ENCODE data around the gene VAT1. TPM values are rescaled to one million over a fixed set of nuclear protein-coding genes. Genes with fewer than 3 reads are reported as not detected.

VAT1 gene
- total and polyA plus RNA-seq, 9 of the 15 experiments (the other 6 are each of a cell fraction or from before 2014, with no cell fraction given): 29.4 to 153 (median 66.7) TPM

GRCh38 chr17:42980274-42980765 is 41.9 kb downstream of the VAT1 start, which contains the start of gene RUNDC1:
RUNDC1 (plus strand) TSS chr17:42980565; CDS start chr17:42980577, 12 bp downstream.
- H3K9ac ChIP-seq (ENCODE audit: insufficient read depth in 1 of 2, low read depth in 2 of 2, low read length in 2 of 2): peak within 1 kb of the TSS; percentile 84 to 97
- H3K9me1 ChIP-seq (ENCODE audit: control insufficient read depth, insufficient read depth, low read length): no peaks in the 10 kb centered on the region
- peak; percentile 92 to 96 (median 94) for DNase-seq (ENCODE audit: extremely low read depth in 1 of 4, low spot score in 3 of 4)
- ChIA-PET POLR2A (interaction anchor here (0.5 to 3.8 kb wide), 5 partner anchors 11 to 461 kb away, joined by 3 to 13 read pairs (median 3); partner anchors contain the start of gene RPL27), CTCF (ENCODE audit: low intra/inter-chr PET ratio) (interaction anchor here (1.0 to 2.7 kb wide), 2 partner anchors 137 to 402 kb away, joined by 4 to 20 read pairs; partner anchors contain the start of gene PSMC3IP)
- H3K27me3 ChIP-seq (ENCODE audit: control insufficient read depth in 2 of 2, insufficient read depth in 2 of 2, low read length in 2 of 2): no peaks in the 10 kb centered on the region
- peak within 1 kb of the TSS; percentile 99 for H3K4me2 ChIP-seq (ENCODE audit: insufficient read depth, low read length)
- ATAC-seq: peak; percentile 88
- WGBS (ENCODE audit: insufficient coverage, low coverage, missing lambda C conversion rate): under 1% methylated on average over 33 of the region's 39 CpGs
- peaks cover 51% of the 10 kb centered on the region for H3K79me2 ChIP-seq (ENCODE audit: control insufficient read depth, insufficient read depth, low read length)
- peak within 1 kb of the TSS; percentile 92 for H3K4me3 ChIP-seq
- H3K36me3 ChIP-seq (ENCODE audit: control insufficient read depth, insufficient read depth, low read length): peaks cover 27% of the 10 kb centered on the region
- BruUV-seq (replicated peaks): no TSS peak
- H2AFZ ChIP-seq (ENCODE audit: low read depth, low read length): peak within 1 kb of the TSS; percentile 98
- intact Hi-C loops (cut with micrococcal nuclease): no loop called here
- in situ Hi-C loops (cut with MboI): no loop called here
- H4K20me1 ChIP-seq (replicated peaks; ENCODE audit: control insufficient read depth, insufficient read depth, low read length): no peaks in the 10 kb centered on the region
- no peaks in the 10 kb centered on the region for H3K9me3 ChIP-seq (replicated peaks; ENCODE audit: control insufficient read depth, insufficient read depth, low read depth, low read length)
- H3K4me1 ChIP-seq (replicated peaks in 1 of 2; ENCODE audit: control insufficient read depth in 2 of 2, insufficient read depth in 2 of 2, low read length in 2 of 2): peaks cover 25 to 31% of the 10 kb centered on the region in 2 experiments; a peak in 4 of 5 replicates
- FAIRE-seq: peak; percentile 32
- H3K27ac ChIP-seq (ENCODE audit: extremely low read depth, low read depth, low read length): peak within 1 kb of the TSS; percentile 92
- TF ChIP-seq RUNX1 (IDR thresholded peaks at IDR 0.05; ENCODE audit: low read depth) (0 out of 2 replicates have a peak, but pooled peaks have one; percentile 10), PHB (CRISPR knock-in tag; IDR thresholded peaks at IDR 0.05) (peak; percentile 20; the same call in 1 of the 2 replicates), HDAC1 (IDR thresholded peaks at IDR 0.05) (peak in 1 of 2 experiments; percentile 88; a peak in 2 of 4 replicates), BRD4 (IDR thresholded peaks at IDR 0.05) (peak; percentile 1; the same call in 1 of the 2 replicates), CREB1 (IDR thresholded peaks at IDR 0.05) (0 out of 2 replicates have a peak, but pooled peaks have one; percentile 39), CREB1 (CRISPR knock-in tag; IDR thresholded peaks at IDR 0.05) (no peak), RBFOX2 (IDR thresholded peaks at IDR 0.05; ENCODE audit: low read depth, low read length) (peak; percentile 85), SMAD3 (CRISPR knock-in tag; conservative IDR thresholded peaks at IDR 0.05) (0 out of 2 replicates have a peak, but pooled peaks have one; percentile 44), CSDE1 (IDR thresholded peaks at IDR 0.05) (peak in 1 of 2 experiments; percentile 92; a peak in 2 of 4 replicates), ZNF766 (CRISPR knock-in tag; conservative IDR thresholded peaks at IDR 0.05) (peak; percentile 75), BMI1 (IDR thresholded peaks at IDR 0.05; ENCODE audit: low read length) (peak; percentile 91), POLR2H (tag; IDR thresholded peaks at IDR 0.05; ENCODE audit: low read depth) (peak; percentile 23; the same call in 1 of the 2 replicates), HMGN3 (IDR thresholded peaks at IDR 0.05; ENCODE audit: borderline replicate concordance, extremely low read depth, insufficient read length, low read depth, low read length) (peak; percentile 42), HCFC1 (IDR thresholded peaks at IDR 0.05; ENCODE audit: low read depth, low read length) (peak; percentile 38; the same call in 1 of the 2 replicates), FIP1L1 (IDR thresholded peaks at IDR 0.05; ENCODE audit: low read depth, low read length, poor library complexity, severe bottlenecking) (peak; percentile 85), MXI1 (IDR thresholded peaks at IDR 0.05; ENCODE audit: low read depth, low read length) (peak; percentile 94), KDM4B (IDR thresholded peaks at IDR 0.05; ENCODE audit: borderline replicate concordance in 2 of 2, low read depth in 1 of 2) (no peak), RBM22 (IDR thresholded peaks at IDR 0.05; ENCODE audit: low read depth, low read length, poor library complexity, severe bottlenecking) (peak; percentile 97), CHD1 (IDR thresholded peaks at IDR 0.05; ENCODE audit: low read length) (peak; percentile 54), ELF2 (CRISPR knock-in tag; IDR thresholded peaks at IDR 0.05) (peak; percentile 95), GATAD2A (IDR thresholded peaks at IDR 0.05) (no peak), MAZ (CRISPR knock-in tag; conservative IDR thresholded peaks at IDR 0.05 in 1 of 2, IDR thresholded peaks at IDR 0.05 in 1 of 2) (peak; percentile 39 to 45; a peak in 2 of 4 replicates), NR2C2 (CRISPR knock-in tag; IDR thresholded peaks at IDR 0.05) (no peak), NR2C2 (tag; IDR thresholded peaks at IDR 0.05) (peak; percentile 46; the same call in 1 of the 2 replicates), GABPA (tag; conservative IDR thresholded peaks at IDR 0.05; ENCODE audit: low read depth) (peak; percentile 80), POLR2G (IDR thresholded peaks at IDR 0.05; ENCODE audit: low read depth, low read length) (peak; percentile 81)

All from K562 (cell line).